Activated CD4-positive, alpha-beta T cell treated with anti-CD3 and anti-CD28 coated beads for 36 hours (primary cell): Measurements from ENCODE around the gene KHDRBS1. TPM values are rescaled to one million over a fixed set of nuclear protein-coding genes. Genes with fewer than 3 reads are reported as not detected.
A peak's percentile ranks its signal among the peaks of the same experiment; 100 is the strongest.
"Not testable (repeated sequence)": the region's sequence is repeated elsewhere in the genome, so short reads cannot be mapped to it uniquely, and the experiment has no call there.

ENCODE experiments used
- ATAC-seq: fragments of 200-7000 bp; cut with Tn5 transposase; one replicate; pipeline ENCODE4 v1.10.0; 2021; ENCODE audit warnings: mild to moderate bottlenecking, moderate library complexity
- CTCF ChIA-PET: fragments of 350-600 bp; sonication (Branson Sonifier 250); formaldehyde crosslinking; loops from one replicate; lab custom pipeline; 2021; ENCODE audit warnings: antibody characterized with exemption; lab: Charles Lee
- POLR2A ChIA-PET: fragments of 350-600 bp; sonication (Branson Sonifier 250); formaldehyde crosslinking; loops from one replicate; lab custom pipeline; 2021; ENCODE audit warnings: antibody characterized with exemption, inconsistent platforms; lab: Charles Lee
- DNase-seq: peaks from one replicate; pipeline ENCODE4 v3.0.0-alpha.2; 2020
- H3K27ac Mint-ChIP-seq: one replicate; pipeline ENCODE4 v1.8.0; 2021; ENCODE audit warnings: mixed read lengths
- H3K27me3 Mint-ChIP-seq: one replicate; pipeline ENCODE4 v1.8.0; 2021; ENCODE audit warnings: mixed read lengths
- H3K36me3 Mint-ChIP-seq: one replicate; pipeline ENCODE4 v1.8.0; 2021; ENCODE audit warnings: low read depth, mixed read lengths
- H3K4me1 Mint-ChIP-seq: one replicate; pipeline ENCODE4 v1.8.0; 2021; ENCODE audit warnings: mixed read lengths
- H3K4me3 Mint-ChIP-seq: one replicate; pipeline ENCODE4 v1.8.0; 2021; ENCODE audit warnings: mild to moderate bottlenecking, moderate library complexity, mixed read lengths
- H3K9me3 Mint-ChIP-seq: one replicate; pipeline ENCODE4 v1.8.0; 2021; ENCODE audit warnings: low read depth, mixed read lengths
- intact Hi-C, 2 experiments: fragments of 100-400 bp; cut with DNase I in 1 of 2; cut with micrococcal nuclease in 1 of 2; formaldehyde crosslinking; loops; one replicate each; pipeline versions ENCODE4 v1.14.2 to v1.15.1; 2022 to 2024; cut with DNase I, micrococcal nuclease
- total RNA-seq, 2 experiments: library from RNA; stranded (reverse); gene quantifications; one replicate each; pipeline ENCODE4 v1.2.3, GENCODE V29; 2021

KHDRBS1 gene
- total RNA-seq, 2 experiments from 2014 or later = 198 to 206 TPM

DNA sequence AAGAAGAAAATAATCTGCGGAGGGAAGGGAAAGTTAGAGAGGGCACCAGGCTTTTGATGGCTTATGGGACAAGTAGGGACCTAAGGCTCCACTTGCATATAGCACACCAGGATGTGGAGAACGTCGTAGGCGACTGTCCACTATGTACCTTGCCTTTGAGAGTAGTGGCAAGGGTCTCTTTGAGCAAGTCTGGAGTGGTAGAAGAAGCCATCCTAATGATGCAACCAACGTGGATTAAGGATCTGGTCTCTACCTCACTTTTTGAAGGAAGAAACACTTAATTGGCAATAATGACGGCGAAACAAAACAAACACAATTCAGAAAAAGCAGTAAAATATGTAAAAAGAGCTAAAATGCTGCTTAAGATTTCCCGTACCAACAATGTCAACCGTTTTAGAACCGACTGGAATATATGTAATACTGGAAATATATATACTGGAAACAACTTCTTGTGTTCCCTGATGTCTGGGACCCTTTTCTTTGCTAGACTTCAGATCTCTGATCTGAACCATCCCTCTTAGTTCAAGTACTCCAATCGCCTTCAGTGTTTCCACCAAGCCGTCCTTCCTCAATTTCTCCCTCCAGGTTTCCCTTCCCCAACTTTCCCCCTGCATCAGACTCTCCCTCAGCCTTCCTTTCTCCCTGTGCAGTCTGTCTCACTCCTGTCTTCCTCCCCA, 821 bp upstream of the KHDRBS1 start:
- CTCF ChIA-PET = interaction anchor here (0.6 to 1.3 kb wide), 5 partner anchors 8 to 98 kb away, joined by 3 to 4 read pairs (median 3); no protein-coding TSS in a partner anchor
- intact Hi-C loops = loop anchor here (1.0 to 10.0 kb wide), 17 partner anchors 28 to 804 kb away; partner anchors contain the start of genes EIF3I (in 1 of the 2), HDAC1 (in 1 of the 2), KPNA6 (in 1 of the 2) and PEF1 (in 1 of the 2)

DNA sequence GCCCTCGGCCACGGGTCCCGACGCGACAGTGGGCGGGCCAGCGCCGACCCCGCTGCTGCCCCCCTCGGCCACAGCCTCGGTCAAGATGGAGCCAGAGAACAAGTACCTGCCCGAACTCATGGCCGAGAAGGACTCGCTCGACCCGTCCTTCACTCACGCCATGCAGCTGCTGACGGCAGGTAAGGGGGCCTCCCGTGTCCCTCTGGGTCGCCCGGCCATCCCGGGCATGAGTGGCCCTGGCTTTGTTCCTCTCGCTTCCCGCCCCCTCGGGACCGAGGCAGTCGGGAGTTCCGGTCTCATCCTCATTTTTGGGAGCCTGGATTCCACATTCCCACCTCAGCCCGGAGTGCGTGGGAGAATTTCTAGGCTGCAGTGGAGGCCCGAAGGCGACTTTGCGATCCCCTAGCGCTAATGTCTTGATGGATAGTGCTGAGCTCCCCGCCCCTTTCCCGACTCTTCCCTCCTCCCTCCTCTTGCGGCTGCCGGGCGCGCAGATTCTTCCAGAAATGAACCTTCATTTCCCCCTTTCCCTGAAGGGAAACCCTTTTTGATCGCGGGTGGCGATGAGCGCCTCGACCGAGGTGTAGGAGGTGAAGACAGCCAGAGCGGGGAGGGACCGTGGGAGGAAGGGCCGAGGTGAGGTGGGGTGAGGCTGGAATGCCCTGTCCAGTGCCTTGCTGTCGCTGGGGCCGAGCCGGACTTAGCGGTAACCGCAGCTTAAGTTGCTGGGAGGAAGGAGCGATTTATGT, 705 bp downstream of the KHDRBS1 start:
- Mint-ChIP-seq H3K4me1 (peaks cover 35% of the 10 kb centered on the region), H3K27me3 (no peaks in the 10 kb centered on the region), H3K27ac (peak overlapping the region; percentile 95), H3K4me3 (peak overlapping the region; percentile 97), H3K9me3 (no peaks in the 10 kb centered on the region), H3K36me3 (peaks cover 29% of the 10 kb centered on the region)
- POLR2A ChIA-PET = interaction anchor here (1.0 kb wide), 1 partner anchor 165 kb away, joined by 3 read pairs; the partner anchor contains the start of gene TXLNA
- intact Hi-C loops = loop anchor here (5.0 to 10.0 kb wide), 2 partner anchors 82 to 640 kb away; partner anchors contain the start of genes RBBP4 (in 1 of the 2) and ZBTB8OS (in 1 of the 2)
- ATAC-seq (peak; percentile 2), DNase-seq (peak; percentile 58)
- CTCF ChIA-PET = interaction anchor here (0.6 to 1.4 kb wide), 8 partner anchors 11 to 600 kb away, joined by 3 to 4 read pairs (median 3); partner anchors contain the start of gene SPOCD1

More for the DNA sequence above, 821 bp upstream of the KHDRBS1 start:
- Mint-ChIP-seq H3K27ac (peak overlapping the region; percentile 92), H3K27me3 (no peaks in the 10 kb centered on the region), H3K4me3 (peak overlapping the region; percentile 97), H3K4me1 (peaks cover 26% of the 10 kb centered on the region), H3K36me3 (peaks cover 28% of the 10 kb centered on the region), H3K9me3 (no peaks in the 10 kb centered on the region)
- ATAC-seq = no peak
- POLR2A ChIA-PET = interaction anchor here (0.5 to 1.1 kb wide), 8 partner anchors 61 to 716 kb away, joined by 3 to 7 read pairs (median 4); partner anchors contain the start of genes SNRNP40 and TXLNA
- no peak for DNase-seq

DNA sequence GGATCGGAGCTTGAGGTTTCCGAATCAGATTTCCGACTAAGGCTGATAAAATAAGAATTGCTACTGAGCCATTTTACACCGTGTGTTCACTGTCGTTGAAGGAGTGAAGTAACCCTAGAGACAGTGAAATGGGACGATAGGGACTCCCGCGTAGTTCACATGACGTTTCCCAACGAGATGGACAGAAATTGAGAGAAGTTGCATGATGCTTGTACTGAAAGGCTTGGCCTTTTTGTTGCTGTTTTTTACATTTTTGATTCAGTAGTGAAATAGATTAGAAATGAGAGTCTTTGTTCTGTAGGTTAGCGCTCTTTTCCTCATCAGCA, 1.2 kb downstream of the KHDRBS1 start:
- Mint-ChIP-seq H3K36me3 (peaks cover 29% of the 10 kb centered on the region), H3K27me3 (no peaks in the 10 kb centered on the region), H3K4me1 (peaks cover 36% of the 10 kb centered on the region), H3K27ac (peak overlapping the region; percentile 95), H3K9me3 (no peaks in the 10 kb centered on the region), H3K4me3 (peak overlapping the region; percentile 97)
- POLR2A ChIA-PET = interaction anchor here (1.2 kb wide), 1 partner anchor 17 kb away, joined by 3 read pairs; no protein-coding TSS in a partner anchor
- no peak for ATAC-seq
- CTCF ChIA-PET = interaction anchor here (0.6 to 1.4 kb wide), 7 partner anchors 11 to 601 kb away, joined by 3 to 4 read pairs (median 3); partner anchors contain the start of gene SPOCD1
- no peak for DNase-seq
- intact Hi-C loops = loop anchor here (5.0 to 10.0 kb wide), 2 partner anchors 83 to 640 kb away; partner anchors contain the start of genes RBBP4 (in 1 of the 2) and ZBTB8OS (in 1 of the 2)

DNA sequence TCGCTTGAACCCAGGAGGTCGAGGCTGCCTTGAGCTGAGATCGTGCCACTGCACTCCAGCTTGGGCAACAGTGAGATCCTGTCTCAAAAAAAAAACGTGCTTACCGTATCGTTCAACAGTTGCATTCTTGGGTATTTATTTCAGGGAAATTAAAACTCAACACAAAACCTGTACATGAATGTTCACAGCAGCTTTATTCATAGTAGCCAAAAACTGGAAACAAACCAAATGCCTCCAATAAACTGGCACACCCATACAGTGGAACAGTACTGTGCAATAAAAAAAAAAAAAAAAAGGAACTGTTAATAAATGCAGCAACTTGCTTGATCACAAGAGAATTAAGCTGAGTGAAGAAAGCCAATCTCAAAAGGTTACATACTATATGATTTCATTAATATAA, 6.7 kb downstream of the KHDRBS1 start:
- Mint-ChIP-seq H3K36me3 (peaks cover 39% of the 10 kb centered on the region), H3K27ac (no peak overlapping the region)
- CTCF ChIA-PET = interaction anchor here (0.6 kb wide), 1 partner anchor 43 kb away, joined by 5 read pairs; no protein-coding TSS in a partner anchor

DNA sequence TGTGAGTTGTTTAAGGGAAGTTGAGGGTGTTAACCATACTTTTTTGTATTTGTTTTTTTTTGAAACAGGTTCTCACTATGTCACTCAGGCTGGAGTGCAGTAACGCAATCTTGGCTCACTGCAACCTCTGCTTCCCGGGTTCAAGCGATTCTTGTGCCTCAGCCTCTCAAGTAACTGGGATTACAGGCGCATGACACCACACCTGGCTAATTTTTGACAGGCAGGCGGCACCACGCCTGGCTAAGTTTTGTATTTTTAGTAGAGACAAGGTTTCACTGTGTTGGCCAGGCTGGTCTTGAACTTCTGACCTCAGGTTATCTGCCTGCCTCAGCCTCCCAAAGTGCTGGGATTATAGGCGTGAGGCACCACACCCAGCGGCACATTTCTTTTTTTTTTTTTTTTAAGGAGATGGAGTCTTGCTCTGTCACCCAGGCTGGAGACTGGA, 7.9 kb downstream of the KHDRBS1 start:
- peaks cover 43% of the 10 kb centered on the region for H3K4me1 Mint-ChIP-seq
- CTCF ChIA-PET = interaction anchor here (0.6 to 0.7 kb wide), 3 partner anchors 50 to 514 kb away, joined by 3 read pairs; no protein-coding TSS in a partner anchor
- H3K27ac Mint-ChIP-seq, H3K27me3 Mint-ChIP-seq, H3K9me3 Mint-ChIP-seq, H3K4me3 Mint-ChIP-seq, ATAC-seq, DNase-seq, intact Hi-C loops: not testable (repeated sequence)
- H3K36me3 Mint-ChIP-seq = peaks cover 31% of the 10 kb centered on the region
- POLR2A ChIA-PET = interaction anchor here (0.6 kb wide), 1 partner anchor 11 kb away, joined by 3 read pairs; no protein-coding TSS in a partner anchor

More for the DNA sequence above, 6.7 kb downstream of the KHDRBS1 start:
- Mint-ChIP-seq H3K9me3 (no peaks in the 10 kb centered on the region), H3K27me3 (no peaks in the 10 kb centered on the region), H3K4me3 (no peak overlapping the region), H3K4me1 (peaks cover 46% of the 10 kb centered on the region)
- POLR2A ChIA-PET = interaction anchor here (0.5 to 0.6 kb wide), 2 partner anchors 164 to 233 kb away, joined by 3 read pairs; no protein-coding TSS in a partner anchor
- ATAC-seq (no peak), DNase-seq (no peak)
- intact Hi-C loops = no loop called here

DNA sequence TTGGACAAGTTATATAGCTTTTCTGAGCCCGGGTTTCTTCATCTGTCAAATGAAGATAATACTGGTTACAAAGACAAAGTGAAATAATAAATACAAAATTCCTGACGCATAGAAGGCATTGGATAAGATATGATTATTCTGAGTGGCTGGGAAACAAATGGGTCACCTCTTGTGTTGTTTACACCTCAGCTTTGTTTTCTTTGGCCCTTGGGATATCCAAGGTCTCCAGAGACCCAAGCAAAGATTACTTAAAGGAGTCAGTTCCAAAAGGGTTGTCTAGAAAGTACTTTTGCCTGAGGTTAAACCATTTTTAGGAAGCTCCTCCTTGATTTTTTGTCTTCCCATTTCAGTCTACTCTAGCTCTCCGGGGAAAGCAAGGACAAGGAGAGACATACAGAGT, 9.7 kb downstream of the KHDRBS1 start:
- H3K4me3 Mint-ChIP-seq = no peak overlapping the region
- DNase-seq = no peak
- POLR2A ChIA-PET = interaction anchor here (0.6 kb wide), 1 partner anchor 80 kb away, joined by 5 read pairs; no protein-coding TSS in a partner anchor
- H3K36me3 Mint-ChIP-seq = peaks cover 29% of the 10 kb centered on the region
- ATAC-seq = no peak
- H3K9me3 Mint-ChIP-seq = no peaks in the 10 kb centered on the region
- no peak overlapping the region for H3K27ac Mint-ChIP-seq
- CTCF ChIA-PET = interaction anchor here (0.6 to 2.3 kb wide), 7 partner anchors 14 to 403 kb away, joined by 3 to 8 read pairs (median 3); no protein-coding TSS in a partner anchor
- peaks cover 41% of the 10 kb centered on the region for H3K4me1 Mint-ChIP-seq
- no peaks in the 10 kb centered on the region for H3K27me3 Mint-ChIP-seq
- intact Hi-C loops = no loop called here

DNA sequence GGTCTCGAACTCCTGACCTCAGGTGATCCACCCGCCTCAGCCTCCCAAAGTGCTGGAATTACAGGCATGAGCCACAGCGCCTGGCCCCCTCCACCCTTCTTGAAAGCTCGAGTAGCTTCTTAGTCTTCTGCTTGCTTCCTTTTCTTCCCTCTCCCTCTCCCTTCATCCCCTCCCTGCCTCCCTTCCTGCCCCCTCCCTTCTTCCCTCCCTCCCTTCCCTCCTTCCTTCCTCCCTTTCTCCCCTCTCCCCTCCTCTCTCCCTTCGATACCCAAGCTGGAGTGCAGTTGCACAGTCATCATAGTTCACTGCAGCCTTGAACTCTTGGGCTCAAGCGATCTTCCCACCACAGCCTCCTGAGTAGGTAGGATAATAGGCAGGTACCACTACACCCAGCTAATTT, 11.8 kb downstream of the KHDRBS1 start:
- DNase-seq (no peak), ATAC-seq (no peak)
- H3K4me3 Mint-ChIP-seq = no peak overlapping the region
- POLR2A ChIA-PET = interaction anchor here (0.6 to 0.7 kb wide), 2 partner anchors 267 to 739 kb away, joined by 3 read pairs; no protein-coding TSS in a partner anchor
- intact Hi-C loops = no loop called here
- H3K4me1 Mint-ChIP-seq = peaks cover 37% of the 10 kb centered on the region
- H3K27ac Mint-ChIP-seq = no peak overlapping the region
- CTCF ChIA-PET = interaction anchor here (0.9 kb wide), 1 partner anchor 18 kb away, joined by 3 read pairs; no protein-coding TSS in a partner anchor
- peaks cover 33% of the 10 kb centered on the region for H3K36me3 Mint-ChIP-seq
- no peaks in the 10 kb centered on the region for H3K27me3 Mint-ChIP-seq
- no peaks in the 10 kb centered on the region for H3K9me3 Mint-ChIP-seq

DNA sequence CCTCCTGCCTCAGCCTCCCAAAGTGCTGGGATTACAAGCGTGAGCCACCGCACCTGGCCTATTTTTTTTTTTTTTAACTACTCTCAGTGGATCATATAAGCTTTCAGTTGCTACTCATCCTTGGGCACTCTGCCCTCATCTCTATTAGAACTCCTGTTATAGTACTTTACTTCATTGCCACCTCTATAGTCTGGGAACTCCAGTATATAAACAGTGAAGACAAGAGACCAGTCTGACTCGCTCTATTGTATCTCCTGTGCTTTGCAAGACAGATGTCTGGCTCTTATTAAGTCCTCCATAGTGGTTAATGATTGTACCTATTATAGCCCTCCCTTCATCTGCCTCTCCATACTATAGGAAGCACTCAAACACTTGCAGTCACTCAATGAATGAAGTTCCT, 15.1 kb downstream of the KHDRBS1 start:
- no peak for ATAC-seq
- no peak overlapping the region for H3K27ac Mint-ChIP-seq
- POLR2A ChIA-PET = interaction anchor here (0.6 kb wide), 1 partner anchor 176 kb away, joined by 4 read pairs; no protein-coding TSS in a partner anchor
- peaks cover 29% of the 10 kb centered on the region for H3K4me1 Mint-ChIP-seq
- H3K36me3 Mint-ChIP-seq = peaks cover 45% of the 10 kb centered on the region
- DNase-seq = no peak
- H3K27me3 Mint-ChIP-seq = no peaks in the 10 kb centered on the region
- CTCF ChIA-PET = no interaction called here
- intact Hi-C loops = no loop called here
- no peaks in the 10 kb centered on the region for H3K9me3 Mint-ChIP-seq
- H3K4me3 Mint-ChIP-seq = no peak overlapping the region

DNA sequence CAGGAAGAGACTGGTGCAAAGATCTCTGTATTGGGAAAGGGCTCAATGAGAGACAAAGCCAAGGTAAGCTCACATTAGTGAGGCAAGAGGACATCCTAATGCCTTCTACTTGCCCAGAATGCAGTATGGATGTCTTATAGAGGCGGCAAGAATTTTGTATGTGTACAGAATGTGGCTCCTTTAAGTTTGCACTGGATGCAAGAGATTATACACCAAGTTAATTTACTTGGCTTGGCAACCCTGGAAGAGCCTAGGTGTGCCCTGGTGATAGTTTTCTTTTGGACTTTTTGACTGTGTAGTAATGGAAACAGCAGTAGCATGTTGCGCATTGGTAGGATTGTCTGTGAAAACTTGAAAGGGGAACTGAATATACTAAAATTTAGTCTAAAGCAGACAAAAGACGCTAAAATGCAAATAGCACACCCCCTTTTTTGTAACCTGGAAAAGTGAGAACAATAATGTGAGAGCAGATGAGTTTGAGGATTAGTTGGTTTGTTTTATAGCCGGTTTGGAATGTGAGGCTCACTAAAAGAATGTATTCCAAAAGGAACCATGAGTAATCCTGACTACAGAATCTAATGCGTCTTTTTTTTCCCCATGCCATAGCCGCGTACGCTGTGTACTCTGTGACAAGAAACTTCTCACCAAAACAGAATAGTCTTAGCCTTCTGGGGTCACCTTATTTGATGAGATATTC, 18.1 kb downstream of the KHDRBS1 start:
- ATAC-seq (no peak), DNase-seq (no peak)
- intact Hi-C loops = no loop called here
- Mint-ChIP-seq H3K27me3 (no peaks in the 10 kb centered on the region), H3K4me1 (peaks cover 26% of the 10 kb centered on the region), H3K4me3 (no peak overlapping the region), H3K36me3 (peaks cover 58% of the 10 kb centered on the region), H3K27ac (peak overlapping the region; percentile 5), H3K9me3 (no peaks in the 10 kb centered on the region)
- POLR2A ChIA-PET = interaction anchor here (0.9 kb wide), 1 partner anchor 16 kb away, joined by 3 read pairs; no protein-coding TSS in a partner anchor
- CTCF ChIA-PET = interaction anchor here (0.8 to 1.0 kb wide), 3 partner anchors 18 to 89 kb away, joined by 3 to 4 read pairs (median 3); no protein-coding TSS in a partner anchor

DNA sequence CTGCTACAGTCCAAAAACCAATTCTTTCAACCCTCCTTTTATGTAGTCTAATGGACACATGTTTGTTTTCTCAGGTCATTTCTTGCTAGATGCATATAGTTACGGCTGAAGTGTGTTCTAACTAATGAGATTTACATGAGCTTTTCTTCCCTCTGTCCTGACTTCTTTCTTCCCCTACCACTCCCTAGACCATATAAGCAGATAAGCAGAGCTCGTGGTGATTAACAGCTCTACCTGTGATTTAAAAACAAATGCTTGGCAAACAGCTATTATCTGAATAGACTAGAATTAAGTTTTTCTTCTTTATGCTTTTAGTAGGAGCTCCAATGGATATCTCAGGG, 18.6 kb downstream of the KHDRBS1 start:
- peaks cover 58% of the 10 kb centered on the region for H3K36me3 Mint-ChIP-seq
- POLR2A ChIA-PET = interaction anchor here (0.6 to 0.9 kb wide), 2 partner anchors 10 to 17 kb away, joined by 3 read pairs; no protein-coding TSS in a partner anchor
- H3K4me1 Mint-ChIP-seq = peaks cover 23% of the 10 kb centered on the region
- peak overlapping the region; percentile 5 for H3K27ac Mint-ChIP-seq
- DNase-seq (no peak), ATAC-seq (no peak)
- H3K4me3 Mint-ChIP-seq = no peak overlapping the region
- CTCF ChIA-PET = interaction anchor here (0.8 kb wide), 1 partner anchor 29 kb away, joined by 3 read pairs; no protein-coding TSS in a partner anchor
- H3K27me3 Mint-ChIP-seq = no peaks in the 10 kb centered on the region
- H3K9me3 Mint-ChIP-seq = no peaks in the 10 kb centered on the region
- intact Hi-C loops = no loop called here
